Ishikawa (cell line): ENCODE results near the gene TELO2.

Experiments
- CEBPB ChIP-seq: IDR thresholded peaks from 2 replicates; pipeline ENCODE4 v1.6.1; 2012
- CREB1 ChIP-seq: IDR thresholded peaks from 2 replicates; pipeline ENCODE4 v1.6.1; 2012; ENCODE audit warnings: low read depth
- EGR1 ChIP-seq: IDR thresholded peaks from 2 replicates; pipeline ENCODE4 v1.6.1; 2012
- EP300 ChIP-seq: IDR thresholded peaks from 2 replicates; pipeline ENCODE4 v1.6.1; 2012; ENCODE audit warnings: borderline replicate concordance
- FOXM1 ChIP-seq: IDR thresholded peaks from 2 replicates; pipeline ENCODE4 v1.6.1; 2012; ENCODE audit warnings: low read depth, borderline replicate concordance
- MAX ChIP-seq: IDR thresholded peaks from 2 replicates; pipeline ENCODE4 v1.6.1; 2012
- NFIC ChIP-seq: IDR thresholded peaks from 2 replicates; pipeline ENCODE4 v1.6.1; 2012
- RAD21 ChIP-seq: IDR thresholded peaks from 2 replicates; pipeline ENCODE4 v1.6.1; 2012; ENCODE audit warnings: low read depth
- REST ChIP-seq: IDR thresholded peaks from 2 replicates; pipeline ENCODE4 v1.6.1; 2012; ENCODE audit warnings: low read depth, mild to moderate bottlenecking
- TAF1 ChIP-seq: IDR thresholded peaks from 2 replicates; pipeline ENCODE4 v1.6.1; 2012; ENCODE audit warnings: low read depth, mild to moderate bottlenecking
- TCF12 ChIP-seq: IDR thresholded peaks from 2 replicates; pipeline ENCODE4 v1.6.1; 2012; ENCODE audit warnings: low read depth
- TEAD4 ChIP-seq: IDR thresholded peaks from 2 replicates; pipeline ENCODE4 v1.6.1; 2012
- USF1 ChIP-seq: IDR thresholded peaks from 2 replicates; pipeline ENCODE4 v1.6.1; 2012
- YY1 ChIP-seq: IDR thresholded peaks from 2 replicates; pipeline ENCODE4 v1.6.1; 2012; ENCODE audit warnings: low read depth
- ZBTB7A ChIP-seq: IDR thresholded peaks from 2 replicates; pipeline ENCODE4 v1.6.1; 2012; ENCODE audit warnings: low read depth

TELO2 gene

GRCh38 chr16:1540556-1540855 is 47.3 kb downstream of the TELO2 start:
- TF ChIP-seq MAX: no peak

GRCh38 chr16:1541293-1542165 is 48.4 kb downstream of the TELO2 start:
- TF ChIP-seq TEAD4: no peak
- no peak for TF ChIP-seq TAF1
- no peak for TF ChIP-seq USF1
- TF ChIP-seq FOXM1: no peak
- no peak for TF ChIP-seq NFIC
- no peak for TF ChIP-seq RAD21
- TF ChIP-seq EGR1: no peak

- no peak for TF ChIP-seq EGR1
- no peak for TF ChIP-seq CEBPB
- TF ChIP-seq MAX: no peak
- no peak for TF ChIP-seq TAF1
- TF ChIP-seq CREB1: no peak
- no peak for TF ChIP-seq RAD21
Measured at GRCh38 chr16:1542166-1542500, 49.0 kb downstream of the TELO2 start.

GRCh38 chr16:1542533-1542932 is 49.4 kb downstream of the TELO2 start:
- TF ChIP-seq CEBPB: no peak
- TF ChIP-seq REST: no peak
- TF ChIP-seq EP300: no peak
- TF ChIP-seq CREB1: no peak
- TF ChIP-seq EGR1: no peak
- TF ChIP-seq ZBTB7A: no peak
- no peak for TF ChIP-seq MAX
- no peak for TF ChIP-seq NFIC
- TF ChIP-seq FOXM1: no peak
- TF ChIP-seq USF1: no peak
- no peak for TF ChIP-seq YY1
- TF ChIP-seq TCF12: no peak
- TF ChIP-seq TAF1: no peak
- no peak for TF ChIP-seq TEAD4
- no peak for TF ChIP-seq RAD21

- TF ChIP-seq NFIC (no peak), TEAD4 (no peak), REST (no peak), RAD21 (no peak), MAX (no peak), TAF1 (no peak), EP300 (no peak), EGR1 (no peak), TCF12 (no peak), CREB1 (no peak), ZBTB7A (no peak), YY1 (no peak), USF1 (no peak), CEBPB (no peak), FOXM1 (no peak)
Measured at GRCh38 chr16:1543085-1543896, 50.1 kb downstream of the TELO2 start.
